SU-DHL-6 (cell line): ENCODE data around the gene LATS2.

Experiments
- EZH2phosphoT487 ChIP-seq: fragments of 200-600 bp; sonication (generic), shearing (Covaris generic); conservative IDR thresholded peaks from 2 replicates; pipeline ENCODE4 v1.6.1; 2018; ENCODE audit warnings: mild to moderate bottlenecking, antibody characterized with exemption, low read length, moderate library complexity, mixed read lengths
- TF ChIP-seq, protein P1 (sequence below): fragments of 200-600 bp; sonication (generic); IDR thresholded peaks from one replicate; pipeline ENCODE4 v1.5.1; 2017; ENCODE audit warnings: antibody characterized with exemption, mild to moderate bottlenecking, low read length, moderate library complexity; ENCODE audit not compliant: insufficient read depth, poor library complexity, severe bottlenecking

GRCh38 chr13:21100994-21101757 lies 39.8 kb upstream of the LATS2 start:
- TF ChIP-seq, protein P1, sequence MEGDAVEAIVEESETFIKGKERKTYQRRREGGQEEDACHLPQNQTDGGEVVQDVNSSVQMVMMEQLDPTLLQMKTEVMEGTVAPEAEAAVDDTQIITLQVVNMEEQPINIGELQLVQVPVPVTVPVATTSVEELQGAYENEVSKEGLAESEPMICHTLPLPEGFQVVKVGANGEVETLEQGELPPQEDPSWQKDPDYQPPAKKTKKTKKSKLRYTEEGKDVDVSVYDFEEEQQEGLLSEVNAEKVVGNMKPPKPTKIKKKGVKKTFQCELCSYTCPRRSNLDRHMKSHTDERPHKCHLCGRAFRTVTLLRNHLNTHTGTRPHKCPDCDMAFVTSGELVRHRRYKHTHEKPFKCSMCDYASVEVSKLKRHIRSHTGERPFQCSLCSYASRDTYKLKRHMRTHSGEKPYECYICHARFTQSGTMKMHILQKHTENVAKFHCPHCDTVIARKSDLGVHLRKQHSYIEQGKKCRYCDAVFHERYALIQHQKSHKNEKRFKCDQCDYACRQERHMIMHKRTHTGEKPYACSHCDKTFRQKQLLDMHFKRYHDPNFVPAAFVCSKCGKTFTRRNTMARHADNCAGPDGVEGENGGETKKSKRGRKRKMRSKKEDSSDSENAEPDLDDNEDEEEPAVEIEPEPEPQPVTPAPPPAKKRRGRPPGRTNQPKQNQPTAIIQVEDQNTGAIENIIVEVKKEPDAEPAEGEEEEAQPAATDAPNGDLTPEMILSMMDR, result no peak
- TF ChIP-seq EZH2phosphoT487, result no peak
